CD14-positive monocyte (primary cell): ENCODE data around the gene EBNA1BP2. TPM values are rescaled to one million over a fixed set of nuclear protein-coding genes. Genes with fewer than 3 reads are reported as not detected.
A peak's percentile ranks its signal among the peaks of the same experiment; 100 is the strongest.

Source experiments
- DNase-seq, 3 donors: peaks; one replicate each; pipeline ENCODE4 v3.0.0-alpha.2; 2011 to 2022
- H2AFZ ChIP-seq: 2 replicates; pipeline ENCODE4 v1.6.0; 2012; ENCODE audit warnings: mild to moderate bottlenecking, low read depth, low read length, inconsistent platforms; ENCODE audit not compliant: insufficient read depth, poor library complexity, severe bottlenecking
- H3K27ac ChIP-seq, 2 donors: 1 replicate in 1 of 2; 2 replicates in 1 of 2; pipeline ENCODE4 v1.5.1; 2012 to 2013; ENCODE audit warnings: low read length in 2 of 2, control low read depth in 1 of 2, inconsistent platforms in 1 of 2, low read depth in 1 of 2, mild to moderate bottlenecking in 1 of 2
- H3K27me3 ChIP-seq, 2 donors: one replicate each; pipeline versions ENCODE4 v1.6.0 to v1.6.1; 2011 to 2013; ENCODE audit warnings: low read length in 2 of 2; ENCODE audit not compliant: control insufficient read depth in 2 of 2, insufficient read depth in 2 of 2
- H3K36me3 ChIP-seq, 2 donors: replicated peaks in 1 of 2; 1 replicate in 1 of 2; 2 replicates in 1 of 2; pipeline versions ENCODE4 v1.5.1 to v1.6.1; 2012 to 2013; ENCODE audit warnings: low read length in 2 of 2, control low read depth in 1 of 2, inconsistent platforms in 1 of 2, mild to moderate bottlenecking in 1 of 2; ENCODE audit not compliant: insufficient read depth in 2 of 2, control insufficient read depth in 1 of 2
- H3K4me1 ChIP-seq, 2 donors: 1 replicate in 1 of 2; 2 replicates in 1 of 2; pipeline versions ENCODE4 v1.5.1 to v1.6.1; 2012 to 2013; ENCODE audit warnings: low read length in 2 of 2, control low read depth in 1 of 2, inconsistent platforms in 1 of 2, mild to moderate bottlenecking in 1 of 2, moderate library complexity in 1 of 2; ENCODE audit not compliant: insufficient read depth in 2 of 2, control insufficient read depth in 1 of 2
- H3K4me2 ChIP-seq: replicated peaks from 2 replicates; pipeline ENCODE3; 2012; ENCODE audit warnings: low read length, moderate library complexity, mild to moderate bottlenecking; ENCODE audit not compliant: poor library complexity, severe bottlenecking; ENCODE audit errors: extremely low read depth
- H3K4me3 ChIP-seq, 3 experiments: fragments of 200-600 bp in 1 of 3; sonication (generic) in 1 of 3; replicated peaks in 1 of 3; 1 replicate in 2 of 3; 2 replicates in 1 of 3; pipeline ENCODE4 v1.5.1; 2011 to 2013; ENCODE audit warnings: low read length in 3 of 3, mild to moderate bottlenecking in 3 of 3, control low read depth in 2 of 3, low read depth in 2 of 3, inconsistent platforms in 1 of 3, moderate library complexity in 1 of 3
- H3K79me2 ChIP-seq: 2 replicates; pipeline ENCODE4 v1.6.0; 2012; ENCODE audit warnings: mild to moderate bottlenecking, control low read depth, inconsistent platforms, low read length, moderate library complexity; ENCODE audit not compliant: insufficient read depth
- H3K9ac ChIP-seq: 2 replicates; pipeline ENCODE4 v1.6.0; 2017; ENCODE audit warnings: low read length, mild to moderate bottlenecking; ENCODE audit not compliant: insufficient read depth, poor library complexity, severe bottlenecking
- H3K9me3 ChIP-seq, 2 donors: replicated peaks in 1 of 2; 1 replicate in 1 of 2; 2 replicates in 1 of 2; pipeline versions ENCODE4 v1.5.1 to v1.6.1; 2012 to 2013; ENCODE audit warnings: low read length in 2 of 2, control low read depth in 1 of 2; ENCODE audit not compliant: control insufficient read depth in 1 of 2, insufficient read depth in 1 of 2
- H4K20me1 ChIP-seq: 2 replicates; pipeline ENCODE4 v1.6.0; 2012; ENCODE audit warnings: mild to moderate bottlenecking, low read length, control low read depth, moderate library complexity; ENCODE audit not compliant: insufficient read depth
- H3K27ac Mint-ChIP-seq, 7 donors: one replicate each; pipeline ENCODE4 v1.8.0; 2020; ENCODE audit warnings: mild to moderate bottlenecking in 7 of 7, mixed read lengths in 7 of 7, moderate library complexity in 6 of 7, inconsistent platforms in 2 of 7
- H3K27me3 Mint-ChIP-seq, 3 donors: one replicate each; pipeline ENCODE4 v1.8.0; 2021 to 2022; ENCODE audit warnings: low read depth in 3 of 3, mild to moderate bottlenecking in 3 of 3, mixed read lengths in 3 of 3, moderate library complexity in 3 of 3, inconsistent platforms in 1 of 3
- H3K36me3 Mint-ChIP-seq, 2 donors: one replicate each; pipeline ENCODE4 v1.8.0; 2020; ENCODE audit warnings: mixed read lengths in 2 of 2, inconsistent platforms in 1 of 2, mild to moderate bottlenecking in 1 of 2
- H3K4me1 Mint-ChIP-seq: one replicate; pipeline ENCODE4 v1.8.0; 2020; ENCODE audit warnings: mild to moderate bottlenecking, mixed read lengths
- H3K4me3 Mint-ChIP-seq, 2 donors: one replicate each; pipeline ENCODE4 v1.8.0; 2020; ENCODE audit warnings: mild to moderate bottlenecking in 2 of 2, mixed read lengths in 2 of 2, moderate library complexity in 1 of 2
- H3K9me3 Mint-ChIP-seq, 7 donors: one replicate each; pipeline ENCODE4 v1.8.0; 2020 to 2022; ENCODE audit warnings: mixed read lengths in 7 of 7, mild to moderate bottlenecking in 6 of 7, moderate library complexity in 6 of 7, inconsistent platforms in 2 of 7
- CTCF ChIP-seq: fragments of 200-600 bp; IDR thresholded peaks from one replicate; pipeline ENCODE4 v1.8.0; 2022; ENCODE audit warnings: antibody characterized with exemption, mild to moderate bottlenecking
- WGBS: methylation state at CpG from one replicate; pipeline ENCODE4 v1.1.5; 2013; ENCODE audit warnings: missing lambda C conversion rate; ENCODE audit not compliant: insufficient coverage; 5-methylcytosine and 5-hydroxymethylcytosine counted together
- intact Hi-C, 2 donors: fragments of 100-400 bp; cut with micrococcal nuclease; formaldehyde crosslinking; loops; one replicate each; pipeline versions ENCODE4 v1.15.0 to v1.15.1; 2023
- polyA plus RNA-seq, 3 donors: library from polyadenylated mRNA; depleted of rRNA in 1 of 3; unstranded in 2 of 3; stranded (reverse) in 1 of 3; fragments of 300-500 nt in 2 of 3; fragments of >200 nt in 1 of 3; fragmentation: Illumina TruSeq in 2 of 3; gene quantifications; 1 replicate in 2 of 3; 2 replicates in 1 of 3; pipeline ENCODE4 v1.2.3, GENCODE V29; 2012 to 2021

Gene EBNA1BP2
- polyA plus RNA-seq, 3 donors: 10.2 to 37.2 (median 30.9) TPM

GRCh38 chr1:43207229-43207853 is 35.3 kb upstream of the EBNA1BP2 start:
- H3K4me1 ChIP-seq: peaks cover 9 to 11% of the 10 kb centered on the region in 2 donors
- H3K27ac ChIP-seq: no peak overlapping the region
- H3K27ac Mint-ChIP-seq: no peak overlapping the region
- H3K9me3 ChIP-seq: no peaks in the 10 kb centered on the region
- peak overlapping the region; percentile 39 for H3K9ac ChIP-seq
- no peaks in the 10 kb centered on the region for H3K27me3 ChIP-seq
- no peak for TF ChIP-seq CTCF
- DNase-seq: no peak
- peak overlapping the region; percentile 75 for H2AFZ ChIP-seq
- H3K4me3 Mint-ChIP-seq: peak overlapping the region in 1 of 2 donors; percentile 88
- WGBS: 95% methylated on average over 4 of the region's 12 CpGs
- intact Hi-C loops: no loop called here
- H3K9me3 Mint-ChIP-seq: peaks cover 0 to 16% (median 2%) of the 10 kb centered on the region in 7 donors
- no peaks in the 10 kb centered on the region for H3K36me3 ChIP-seq
- peaks cover 0 to 3% (median 0%) of the 10 kb centered on the region in 3 donors for H3K27me3 Mint-ChIP-seq
- no peaks in the 10 kb centered on the region for H3K36me3 Mint-ChIP-seq
- no peaks in the 10 kb centered on the region for H4K20me1 ChIP-seq
- peak overlapping the region in 1 of 3 experiments; percentile 46 for H3K4me3 ChIP-seq
- peaks cover 13% of the 10 kb centered on the region for H3K4me1 Mint-ChIP-seq
- H3K4me2 ChIP-seq: peak overlapping the region; percentile 59
- no peaks in the 10 kb centered on the region for H3K79me2 ChIP-seq

GRCh38 chr1:43206600-43207228 is 34.6 kb upstream of the EBNA1BP2 start:
- no peaks in the 10 kb centered on the region for H3K36me3 ChIP-seq
- Mint-ChIP-seq H3K9me3 (peaks cover 0 to 16% (median 2%) of the 10 kb centered on the region in 7 donors), H3K27me3 (peaks cover 0 to 3% (median 0%) of the 10 kb centered on the region in 3 donors), H3K4me3 (peak overlapping the region; percentile 56 to 88), H3K27ac (no peak overlapping the region), H3K4me1 (peaks cover 13% of the 10 kb centered on the region), H3K36me3 (no peaks in the 10 kb centered on the region)
- no peak for DNase-seq
- H3K4me1 ChIP-seq: peaks cover 9 to 11% of the 10 kb centered on the region in 2 donors
- no peaks in the 10 kb centered on the region for H3K9me3 ChIP-seq
- no peak overlapping the region for H3K27ac ChIP-seq
- H3K27me3 ChIP-seq: no peaks in the 10 kb centered on the region
- H3K4me2 ChIP-seq: peak overlapping the region; percentile 59
- H4K20me1 ChIP-seq: no peaks in the 10 kb centered on the region
- peak overlapping the region in 1 of 3 experiments; percentile 46 for H3K4me3 ChIP-seq
- peak overlapping the region; percentile 39 for H3K9ac ChIP-seq
- peak overlapping the region; percentile 75 for H2AFZ ChIP-seq
- TF ChIP-seq CTCF: no peak
- intact Hi-C loops: no loop called here
- WGBS: 22% methylated on average over 8 of the region's 10 CpGs
- no peaks in the 10 kb centered on the region for H3K79me2 ChIP-seq
